Right renal pelvis (tissue), 4 donors: Measurements from ENCODE around the gene MARK3. TPM values are rescaled to one million over a fixed set of nuclear protein-coding genes. Genes with fewer than 3 reads are reported as not detected.

Source experiments
- DNase-seq, 4 donors: peaks; one replicate each; pipeline ENCODE4 v3.0.0-alpha.2; 2013; ENCODE audit warnings: low read depth in 4 of 4, low spot score in 3 of 4, missing footprints in 1 of 4
- polyA plus RNA-seq, 4 donors: library from polyadenylated mRNA; unstranded; fragments of 120-200 nt; gene quantifications; one replicate each; pipeline ENCODE4 v1.2.1, GENCODE V29; 2013; ENCODE audit not compliant: insufficient read length in 4 of 4

Gene MARK3
- polyA plus RNA-seq, 4 donors: 80.8 to 104 (median 84.7) TPM

GRCh38 chr14:103533137-103533998 is 148.2 kb downstream of the MARK3 start:
- DNase-seq: no peak

GRCh38 chr14:103533999-103534575 is 148.9 kb downstream of the MARK3 start:
- DNase-seq: no peak

GRCh38 chr14:103534576-103535061 is 149.4 kb downstream of the MARK3 start:
- no peak for DNase-seq

GRCh38 chr14:103535081-103535890 is 150.1 kb downstream of the MARK3 start:
- DNase-seq: no peak

GRCh38 chr14:103535891-103536565 is 150.8 kb downstream of the MARK3 start:
- no peak for DNase-seq

- DNase-seq: no peak
Observed at GRCh38 chr14:103536693-103537092, 151.5 kb downstream of the MARK3 start.

- DNase-seq: no peak
Observed at GRCh38 chr14:103537175-103537990, 152.2 kb downstream of the MARK3 start.

- no peak for DNase-seq
Observed at GRCh38 chr14:103538291-103539055, 153.3 kb downstream of the MARK3 start.

GRCh38 chr14:103539056-103539825 is 154.0 kb downstream of the MARK3 start:
- DNase-seq: no peak

- DNase-seq: no peak
Observed at GRCh38 chr14:103540821-103541708, 155.8 kb downstream of the MARK3 start.

- no peak for DNase-seq
Observed at GRCh38 chr14:103541709-103542604, 156.7 kb downstream of the MARK3 start.

- no peak for DNase-seq
Observed at GRCh38 chr14:103542605-103543088, 157.4 kb downstream of the MARK3 start.

GRCh38 chr14:103543140-103543539 is 157.9 kb downstream of the MARK3 start:
- DNase-seq: no peak

- no peak for DNase-seq
Observed at GRCh38 chr14:103543721-103544387, 158.6 kb downstream of the MARK3 start.

- DNase-seq: no peak
Observed at GRCh38 chr14:103544388-103545218, 159.4 kb downstream of the MARK3 start.
